ENCODE measurements around the gene WWOX. TPM values are rescaled to one million over a fixed set of nuclear protein-coding genes. Genes with fewer than 3 reads are reported as not detected.

The WWOX gene
- total and polyA plus RNA-seq, 2 of the 4 experiments (the other 2 are of a cell fraction), result 2.7 to 5.4 TPM

- H2BK15ac ChIP-seq (ENCODE audit: low read depth, low read length), result no peak overlapping the region
- no peaks in the 10 kb centered on the region for H3K4me1 ChIP-seq (ENCODE audit: control insufficient read depth, insufficient read depth, low read length)
- no peak overlapping the region for H2AFZ ChIP-seq (replicated peaks; ENCODE audit: low read length, poor library complexity)
- BruUV-seq (replicated peaks), result no TSS peak
- ATAC-seq (ENCODE audit: low read depth), result no peak
- no CpG with 5 or more reads among the region's 3 CpGs for WGBS, 2 experiments (ENCODE audit: extremely low coverage in 2 of 2, insufficient read length in 1 of 2)
- no peak for DNase-seq
- TF ChIP-seq MXI1 (IDR thresholded peaks at IDR 0.05; ENCODE audit: borderline replicate concordance, low read depth, low read length) (no peak), RFX5 (IDR thresholded peaks at IDR 0.05; ENCODE audit: low read depth, low read length) (no peak), MAZ (IDR thresholded peaks at IDR 0.05; ENCODE audit: borderline replicate concordance, low read depth, low read length) (no peak), CEBPB (IDR thresholded peaks at IDR 0.05; ENCODE audit: low read depth, low read length) (no peak), RCOR1 (IDR thresholded peaks at IDR 0.05; ENCODE audit: insufficient replicate concordance, low read length) (no peak)
- TF ChIP-seq, protein P1, sequence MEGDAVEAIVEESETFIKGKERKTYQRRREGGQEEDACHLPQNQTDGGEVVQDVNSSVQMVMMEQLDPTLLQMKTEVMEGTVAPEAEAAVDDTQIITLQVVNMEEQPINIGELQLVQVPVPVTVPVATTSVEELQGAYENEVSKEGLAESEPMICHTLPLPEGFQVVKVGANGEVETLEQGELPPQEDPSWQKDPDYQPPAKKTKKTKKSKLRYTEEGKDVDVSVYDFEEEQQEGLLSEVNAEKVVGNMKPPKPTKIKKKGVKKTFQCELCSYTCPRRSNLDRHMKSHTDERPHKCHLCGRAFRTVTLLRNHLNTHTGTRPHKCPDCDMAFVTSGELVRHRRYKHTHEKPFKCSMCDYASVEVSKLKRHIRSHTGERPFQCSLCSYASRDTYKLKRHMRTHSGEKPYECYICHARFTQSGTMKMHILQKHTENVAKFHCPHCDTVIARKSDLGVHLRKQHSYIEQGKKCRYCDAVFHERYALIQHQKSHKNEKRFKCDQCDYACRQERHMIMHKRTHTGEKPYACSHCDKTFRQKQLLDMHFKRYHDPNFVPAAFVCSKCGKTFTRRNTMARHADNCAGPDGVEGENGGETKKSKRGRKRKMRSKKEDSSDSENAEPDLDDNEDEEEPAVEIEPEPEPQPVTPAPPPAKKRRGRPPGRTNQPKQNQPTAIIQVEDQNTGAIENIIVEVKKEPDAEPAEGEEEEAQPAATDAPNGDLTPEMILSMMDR (conservative IDR thresholded peaks at IDR 0.05; ENCODE audit: low read depth, low read length), result no peak
- H2AK9ac ChIP-seq (replicated peaks; ENCODE audit: low read depth, low read length, poor library complexity), result no peak overlapping the region
- no peak overlapping the region for H2BK20ac ChIP-seq (ENCODE audit: low read depth, low read length)
- H3K9me3 ChIP-seq (ENCODE audit: control insufficient read depth, insufficient read depth, low read length), result peaks cover 33% of the 10 kb centered on the region
- no peaks in the 10 kb centered on the region for H3K27me3 ChIP-seq (ENCODE audit: control insufficient read depth, insufficient read depth, low read length)
- no peak overlapping the region for H3K4me2 ChIP-seq (ENCODE audit: low read depth, low read length)
- ChIA-PET POLR2A (ENCODE audit: unreplicated experiment) (no interaction called here), CTCF (no interaction called here)
- no peak overlapping the region for H3K14ac ChIP-seq (replicated peaks; ENCODE audit: low read depth, low read length)
- no peak overlapping the region for H4K5ac ChIP-seq (ENCODE audit: low read depth, low read length)
- no peak overlapping the region for H2BK120ac ChIP-seq (ENCODE audit: low read depth, low read length)
- H4K8ac ChIP-seq (ENCODE audit: low read depth in 2 of 2, low read length in 2 of 2), result no peak overlapping the region
- H3K36me3 ChIP-seq (ENCODE audit: control insufficient read depth, insufficient read depth, low read length), result no peaks in the 10 kb centered on the region
- no peak overlapping the region for H3K9ac ChIP-seq (ENCODE audit: low read depth, low read length)
- intact Hi-C loops (cut with micrococcal nuclease) (no loop called here), dilution Hi-C loops (cut with HindIII; ENCODE audit: low sequenced_read_pairs, unreplicated experiment) (no loop called here), in situ Hi-C loops (cut with MboI; ENCODE audit: low sequenced_read_pairs) (no loop called here)
- no peak overlapping the region for H3K56ac ChIP-seq (ENCODE audit: extremely low read depth, insufficient read depth, low read length)
- H4K20me1 ChIP-seq (ENCODE audit: insufficient read depth, low read length), result no peaks in the 10 kb centered on the region
- H2AK5ac ChIP-seq (ENCODE audit: low read depth, low read length), result no peak overlapping the region
- H3K9me1 ChIP-seq (ENCODE audit: insufficient read depth, low read length), result no peaks in the 10 kb centered on the region
- H3K4me3 ChIP-seq (ENCODE audit: insufficient read depth, low read depth, low read length), result no peak overlapping the region
- no peak overlapping the region for H4K91ac ChIP-seq (ENCODE audit: insufficient read depth, low read depth, low read length)
- H3K4ac ChIP-seq (ENCODE audit: low read depth, low read length), result no peak overlapping the region
- no peak overlapping the region for H3K27ac ChIP-seq (ENCODE audit: insufficient read depth, low read length)
- H2BK5ac ChIP-seq (ENCODE audit: low read depth, low read length, poor library complexity, severe bottlenecking), result no peak overlapping the region
- no peaks in the 10 kb centered on the region for H3K79me1 ChIP-seq (ENCODE audit: low read depth in 1 of 2, low read length in 2 of 2)
- no peak overlapping the region for H3K23ac ChIP-seq (ENCODE audit: low read depth, low read length)
- H3K18ac ChIP-seq (ENCODE audit: low read depth, low read length), result no peak overlapping the region
Observed at GRCh38 chr16:78487471-78487870, 388.0 kb downstream of the WWOX start.
